GM12873 (cell line): Measurements from ENCODE around the gene DLGAP4.

Source experiments
- TF ChIP-seq, protein P1 (sequence below): IDR thresholded peaks from 2 replicates; pipeline ENCODE4 v1.5.1; 2012; ENCODE audit warnings: low read depth, mild to moderate bottlenecking, moderate library complexity, low read length, control low read depth; ENCODE audit not compliant: insufficient read depth; ENCODE audit errors: missing control alignments

Gene DLGAP4

DNA sequence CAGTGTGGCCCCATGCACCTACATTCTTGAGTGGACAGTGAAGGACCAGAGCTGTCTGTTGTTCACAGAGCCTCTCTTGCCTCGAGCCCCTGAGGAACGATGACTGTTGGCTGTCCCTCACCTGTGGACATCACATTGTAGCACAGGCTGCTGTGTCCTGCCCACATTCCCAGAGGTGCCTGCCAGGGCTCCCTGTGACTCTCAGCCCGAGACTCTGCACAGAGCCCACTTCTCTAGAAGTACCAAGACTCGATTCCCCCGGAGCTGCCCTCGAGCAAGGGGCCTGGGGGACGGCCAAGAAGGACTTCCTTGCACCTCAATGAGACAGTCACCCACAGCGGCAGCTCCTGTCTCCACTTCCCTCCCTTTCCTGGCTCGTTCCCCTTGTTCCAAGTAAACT, 28.6 kb upstream of the DLGAP4 start:
- TF ChIP-seq, protein P1, sequence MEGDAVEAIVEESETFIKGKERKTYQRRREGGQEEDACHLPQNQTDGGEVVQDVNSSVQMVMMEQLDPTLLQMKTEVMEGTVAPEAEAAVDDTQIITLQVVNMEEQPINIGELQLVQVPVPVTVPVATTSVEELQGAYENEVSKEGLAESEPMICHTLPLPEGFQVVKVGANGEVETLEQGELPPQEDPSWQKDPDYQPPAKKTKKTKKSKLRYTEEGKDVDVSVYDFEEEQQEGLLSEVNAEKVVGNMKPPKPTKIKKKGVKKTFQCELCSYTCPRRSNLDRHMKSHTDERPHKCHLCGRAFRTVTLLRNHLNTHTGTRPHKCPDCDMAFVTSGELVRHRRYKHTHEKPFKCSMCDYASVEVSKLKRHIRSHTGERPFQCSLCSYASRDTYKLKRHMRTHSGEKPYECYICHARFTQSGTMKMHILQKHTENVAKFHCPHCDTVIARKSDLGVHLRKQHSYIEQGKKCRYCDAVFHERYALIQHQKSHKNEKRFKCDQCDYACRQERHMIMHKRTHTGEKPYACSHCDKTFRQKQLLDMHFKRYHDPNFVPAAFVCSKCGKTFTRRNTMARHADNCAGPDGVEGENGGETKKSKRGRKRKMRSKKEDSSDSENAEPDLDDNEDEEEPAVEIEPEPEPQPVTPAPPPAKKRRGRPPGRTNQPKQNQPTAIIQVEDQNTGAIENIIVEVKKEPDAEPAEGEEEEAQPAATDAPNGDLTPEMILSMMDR: no peak

- TF ChIP-seq, protein P1: no peak
Measured at GRCh38 chr20:36279362-36279761, 26.8 kb upstream of the DLGAP4 start.

- TF ChIP-seq, protein P1: no peak
Measured at GRCh38 chr20:36279776-36280175, 26.4 kb upstream of the DLGAP4 start.

DNA sequence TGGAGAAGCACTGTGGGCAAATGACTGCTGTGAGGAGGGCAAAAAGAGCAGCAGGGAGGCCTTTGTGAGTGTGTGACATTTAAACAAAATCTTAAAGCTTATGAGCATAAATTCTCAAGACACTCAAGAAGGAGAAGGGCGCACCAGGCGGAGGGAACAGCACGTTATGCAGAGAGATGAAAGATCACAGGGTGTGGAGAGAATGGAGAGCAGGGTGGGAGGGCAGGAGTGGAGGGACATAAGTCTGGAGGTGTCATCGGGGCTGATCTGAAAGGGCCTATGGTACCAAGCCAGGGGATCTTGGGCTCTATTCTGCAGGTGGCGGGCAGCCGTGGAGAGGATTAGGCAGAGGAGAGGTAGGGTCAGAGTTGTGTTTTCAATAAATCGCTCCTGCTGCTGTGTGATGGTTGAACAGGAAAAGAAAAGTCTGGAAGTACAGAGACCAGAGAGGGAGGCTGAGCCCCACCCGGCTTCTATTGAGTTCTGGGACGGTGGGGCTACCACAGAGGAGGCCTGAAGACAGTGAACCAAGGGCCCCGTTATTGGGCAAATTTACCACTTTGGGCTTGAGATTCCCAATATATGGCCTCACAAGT, 24.3 kb upstream of the DLGAP4 start:
- TF ChIP-seq, protein P1: no peak

GRCh38 chr20:36284751-36285150, 21.4 kb upstream of the DLGAP4 start:
- TF ChIP-seq, protein P1: no peak

DNA sequence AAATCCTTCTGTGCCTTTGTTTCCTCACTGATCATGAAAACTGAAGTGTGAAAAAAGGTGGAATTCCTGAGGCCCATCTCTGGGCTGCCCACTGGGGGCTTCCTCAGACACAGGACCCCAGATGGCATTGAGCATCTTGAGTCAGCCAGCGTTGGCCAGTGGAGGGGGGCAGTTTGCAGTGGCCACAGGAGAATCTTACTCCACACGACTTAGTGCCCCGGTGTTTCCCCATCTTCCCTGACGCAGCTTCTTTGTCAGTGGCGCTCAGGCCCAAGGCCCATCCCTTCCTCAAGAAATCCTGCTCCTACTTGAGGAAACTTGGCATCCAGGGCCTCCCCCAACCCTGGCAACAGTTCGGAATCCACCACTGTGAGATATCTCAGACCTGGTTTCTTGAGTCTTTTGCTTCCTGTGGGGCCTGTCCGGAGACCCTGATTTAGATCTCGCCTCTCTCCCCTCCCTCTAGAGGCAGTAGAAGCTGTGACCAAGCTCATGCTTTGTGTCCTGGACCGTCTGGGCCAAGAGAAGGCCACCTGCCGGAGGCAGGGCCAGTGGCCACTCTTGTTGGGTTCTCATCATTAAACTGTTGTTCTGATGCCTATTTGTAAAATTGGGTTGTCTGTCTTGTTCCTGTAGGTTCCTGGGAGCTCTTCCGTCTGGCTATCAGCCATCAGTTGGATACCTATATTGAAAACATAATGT, 20.2 kb upstream of the DLGAP4 start:
- TF ChIP-seq, protein P1: no peak

- TF ChIP-seq, protein P1: no peak
Measured at GRCh38 chr20:36297656-36298055, 8.5 kb upstream of the DLGAP4 start.
